GM19324 (cell line): Measurements from ENCODE around the gene NLRP5.
"Not testable (repeated sequence)": the region's sequence is repeated elsewhere in the genome, so short reads cannot be mapped to it uniquely, and the experiment has no call there.

Experiments
- ATAC-seq: cut with Tn5 transposase; IDR thresholded peaks from one replicate; pipeline ENCODE4 v1.9.1; 2021; ENCODE audit warnings: mild to moderate bottlenecking, moderate library complexity; ENCODE audit not compliant: unreplicated experiment, low FRiP score

NLRP5 gene

DNA sequence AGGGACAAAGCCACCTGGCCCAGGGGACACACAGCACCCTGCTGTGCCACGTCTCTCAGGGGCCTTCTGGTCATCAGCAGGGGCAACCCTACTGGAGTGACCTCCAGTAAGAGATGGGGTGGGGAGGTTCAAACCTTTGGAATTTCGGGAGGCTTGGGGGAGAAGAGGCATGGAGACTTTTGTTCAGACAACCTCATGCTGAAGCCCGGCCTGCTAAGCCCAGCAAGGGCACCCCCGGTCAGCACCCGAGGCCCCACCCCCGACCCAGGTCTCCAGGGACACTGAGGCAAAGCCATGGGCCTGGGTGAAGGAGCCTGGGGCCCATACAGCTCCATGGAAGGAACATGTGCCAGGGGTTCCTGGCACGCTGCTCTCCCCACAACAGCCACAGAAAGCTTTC, 111.2 kb downstream of the NLRP5 start:
- ATAC-seq, result no peak

DNA sequence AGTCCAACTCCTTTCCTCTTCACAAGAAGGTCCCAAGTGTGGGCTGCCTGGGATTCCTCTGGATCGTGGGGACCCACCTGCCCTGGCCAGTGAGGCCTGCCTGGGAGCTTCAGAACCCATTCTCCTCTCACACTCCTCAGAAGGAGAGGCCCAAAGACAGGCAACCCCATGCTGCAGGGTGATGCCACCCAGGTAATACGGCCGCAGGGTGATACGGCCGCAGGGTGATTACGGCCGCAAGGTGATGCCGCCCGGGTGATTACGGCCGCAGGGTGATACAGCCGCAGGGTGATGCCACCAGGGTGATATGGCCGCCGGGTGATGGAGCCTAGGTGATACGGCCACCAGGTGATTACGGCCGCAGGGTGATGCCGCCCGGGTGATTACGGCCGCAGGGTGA, 111.7 kb downstream of the NLRP5 start:
- ATAC-seq, result not testable (repeated sequence)

DNA sequence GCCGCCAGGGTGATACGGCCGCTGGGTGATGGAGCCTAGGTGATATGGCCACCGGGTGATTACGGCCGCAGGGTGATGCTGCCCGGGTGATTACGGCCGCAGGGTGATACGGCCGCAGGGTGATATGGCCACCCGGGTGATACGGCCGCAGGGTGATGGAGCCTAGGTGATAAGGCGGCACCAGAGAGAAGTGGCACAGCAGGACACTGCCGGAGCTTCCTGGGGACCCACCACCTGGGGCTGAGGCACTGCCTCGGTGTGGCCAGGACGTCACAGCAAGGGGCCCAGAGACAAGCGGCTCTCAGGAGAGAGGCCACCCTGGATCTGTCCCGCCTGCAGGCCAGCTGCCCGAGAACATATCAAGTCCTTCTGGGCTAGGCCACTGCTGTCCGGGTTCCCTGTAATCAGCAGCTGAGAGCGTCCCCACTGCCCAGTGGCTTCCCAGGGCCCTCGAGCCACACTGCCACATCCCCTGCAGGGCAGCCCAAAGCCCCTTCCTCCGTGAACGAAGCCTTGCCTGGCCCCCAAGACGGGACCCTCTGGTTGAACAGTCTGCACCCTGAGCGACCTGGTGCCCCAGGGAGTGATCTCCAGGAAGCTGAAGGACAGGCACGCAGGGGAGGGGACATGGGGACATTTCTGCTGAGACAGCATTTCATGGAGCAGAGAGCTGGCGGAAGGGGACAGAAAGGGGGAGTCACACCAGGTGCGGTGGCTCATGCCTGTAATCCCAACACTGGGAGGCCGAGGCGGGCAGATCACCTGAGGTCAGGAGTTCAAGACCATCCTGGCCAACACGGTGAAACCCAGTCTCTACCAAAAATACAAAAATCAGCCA, 112.4 kb downstream of the NLRP5 start:
- ATAC-seq, result no peak

DNA sequence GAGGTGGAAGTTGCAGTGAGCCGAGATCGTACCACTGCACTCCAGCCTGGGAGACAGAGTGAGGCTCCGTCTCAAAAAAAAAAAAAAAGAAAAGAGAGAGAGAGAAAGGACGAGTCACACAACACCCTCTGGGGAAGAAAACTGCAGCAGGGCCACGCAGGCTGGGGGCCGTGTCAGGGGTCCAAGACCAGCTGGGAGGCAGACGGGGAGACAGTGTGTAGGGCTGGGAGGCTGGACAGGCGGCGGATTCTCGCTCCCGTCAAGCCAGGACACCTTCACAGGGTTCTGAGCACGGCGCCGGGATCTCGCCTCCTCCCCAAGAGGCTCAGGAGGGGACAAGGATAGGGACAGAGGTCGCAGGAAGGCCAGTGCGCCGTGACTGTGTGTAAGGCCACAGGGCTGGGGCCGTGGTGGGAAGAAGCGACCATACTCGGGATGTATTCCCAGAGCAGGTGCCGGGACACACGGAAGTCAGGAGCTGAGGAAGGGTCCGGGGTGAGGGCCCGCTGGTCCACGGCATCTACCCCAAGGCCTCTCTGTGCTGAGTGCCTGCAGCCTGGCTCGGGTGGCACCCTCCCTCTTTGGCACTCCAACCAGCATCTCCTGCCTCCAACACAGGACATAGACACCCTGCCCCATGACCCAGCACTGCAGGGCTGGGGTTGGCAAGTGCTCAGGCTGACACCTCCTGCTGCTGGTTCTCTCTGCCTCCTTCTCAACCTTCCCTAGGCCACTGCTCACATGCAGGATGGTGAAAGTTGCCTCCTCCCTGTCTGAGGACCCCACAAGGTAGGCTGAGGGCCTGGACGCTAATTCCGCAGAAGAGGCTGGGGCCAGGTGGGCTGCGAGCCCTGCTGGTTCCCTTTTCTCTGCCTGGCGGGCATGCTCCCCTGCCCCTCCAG, 113.3 kb downstream of the NLRP5 start:
- ATAC-seq, result no peak

DNA sequence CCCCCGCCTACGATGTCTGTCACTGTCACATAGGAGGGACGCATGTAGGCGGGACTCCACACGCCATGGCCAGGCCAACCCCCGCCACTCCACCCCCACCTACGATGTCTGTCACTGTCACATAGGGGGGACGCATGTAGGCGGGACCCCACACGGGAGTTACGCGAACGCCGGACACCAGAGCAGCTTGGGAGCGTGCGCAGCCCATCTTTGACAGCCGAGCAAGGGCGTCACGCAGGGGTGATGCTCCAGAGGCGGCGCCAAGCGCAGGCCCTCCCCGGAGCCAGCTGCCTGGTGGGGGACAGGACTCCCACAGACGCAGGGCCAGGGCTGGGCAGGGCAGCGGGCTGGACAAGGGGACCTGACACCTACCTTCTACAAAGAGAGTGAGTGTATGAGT, 114.5 kb downstream of the NLRP5 start:
- no peak for ATAC-seq

DNA sequence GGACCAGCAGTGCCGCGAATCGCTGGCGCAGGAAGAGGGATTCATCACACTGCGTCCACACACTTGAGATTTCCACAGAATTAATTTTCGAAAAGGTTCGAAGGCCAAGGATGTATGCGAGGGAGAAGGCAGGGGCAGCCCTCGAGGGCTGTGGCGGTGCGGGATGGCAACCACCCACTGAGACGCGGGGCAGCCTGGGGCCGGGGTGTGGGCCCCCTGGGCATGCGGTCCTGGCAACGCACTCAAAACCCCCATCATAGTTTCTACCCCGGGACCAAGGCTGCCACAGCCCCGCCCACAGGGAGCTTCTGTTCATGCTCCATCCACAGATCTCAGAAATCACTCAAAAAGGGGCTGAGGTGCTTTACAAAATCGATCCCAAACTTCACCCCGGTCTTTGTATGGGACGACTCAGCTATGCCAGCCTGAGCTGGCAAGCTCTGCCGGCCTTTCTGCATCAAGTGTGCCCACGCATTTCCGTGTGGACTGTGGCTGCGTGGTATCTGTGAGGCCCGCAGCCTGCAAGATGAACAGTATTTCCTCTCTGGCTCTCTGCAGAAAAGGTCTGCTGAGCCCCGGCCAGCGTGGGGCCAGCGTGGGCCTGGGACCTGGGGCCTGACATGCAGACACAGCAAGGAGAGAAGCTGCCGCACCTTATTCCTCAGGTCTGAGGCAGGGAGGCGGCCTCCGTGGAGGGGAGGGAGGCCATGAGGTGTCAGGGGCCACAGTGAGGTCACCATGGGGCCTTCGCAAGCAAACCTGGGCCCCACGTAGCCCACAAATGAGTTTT, 115.4 kb downstream of the NLRP5 start:
- no peak for ATAC-seq

DNA sequence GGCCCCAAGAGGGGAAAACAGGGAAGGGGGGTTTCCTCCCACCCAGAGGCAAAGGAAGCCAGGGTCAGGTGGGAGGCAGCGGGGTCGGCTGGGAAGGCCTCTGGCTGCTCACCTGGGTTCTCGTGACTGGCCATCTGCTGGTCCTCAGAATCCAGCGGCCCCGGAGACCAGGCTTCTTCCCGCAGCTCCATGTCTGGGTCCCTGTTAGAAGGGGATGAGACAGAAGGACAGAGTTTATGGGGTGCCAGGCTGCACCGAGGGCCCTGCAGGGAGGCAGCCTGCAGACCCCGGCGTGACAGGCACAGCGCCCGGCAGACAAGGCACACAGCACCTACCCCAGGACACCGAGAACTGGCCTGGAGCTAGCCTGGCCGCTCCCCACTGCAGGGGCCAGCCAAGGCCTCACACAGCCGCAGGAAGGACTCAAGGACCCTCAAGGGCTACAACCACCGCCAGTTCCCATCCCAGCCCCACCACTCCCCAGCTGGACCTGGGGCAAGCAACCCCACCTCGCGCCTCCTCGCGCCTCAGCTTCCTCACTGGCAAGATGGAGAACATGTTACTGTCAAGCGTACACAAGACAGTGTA, 116.5 kb downstream of the NLRP5 start:
- no peak for ATAC-seq

DNA sequence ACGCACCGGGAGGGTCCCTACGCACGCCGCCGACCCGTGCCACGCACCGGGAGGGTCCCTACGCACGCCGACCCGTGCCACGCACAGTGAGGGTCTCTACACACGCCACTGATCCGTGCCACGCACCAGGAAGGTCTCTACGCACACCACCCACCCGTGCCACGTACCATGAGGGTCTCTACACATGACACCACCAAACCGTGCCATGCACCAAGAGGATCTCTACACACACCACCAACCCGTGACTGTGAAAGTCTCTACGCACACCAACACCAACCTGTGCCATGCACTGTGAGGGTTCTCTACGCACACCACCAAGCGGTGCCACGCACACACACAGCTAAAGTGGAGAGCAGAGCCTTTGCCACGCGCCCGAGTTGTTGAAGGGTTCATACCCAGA, 117.8 kb downstream of the NLRP5 start:
- ATAC-seq, result no peak

DNA sequence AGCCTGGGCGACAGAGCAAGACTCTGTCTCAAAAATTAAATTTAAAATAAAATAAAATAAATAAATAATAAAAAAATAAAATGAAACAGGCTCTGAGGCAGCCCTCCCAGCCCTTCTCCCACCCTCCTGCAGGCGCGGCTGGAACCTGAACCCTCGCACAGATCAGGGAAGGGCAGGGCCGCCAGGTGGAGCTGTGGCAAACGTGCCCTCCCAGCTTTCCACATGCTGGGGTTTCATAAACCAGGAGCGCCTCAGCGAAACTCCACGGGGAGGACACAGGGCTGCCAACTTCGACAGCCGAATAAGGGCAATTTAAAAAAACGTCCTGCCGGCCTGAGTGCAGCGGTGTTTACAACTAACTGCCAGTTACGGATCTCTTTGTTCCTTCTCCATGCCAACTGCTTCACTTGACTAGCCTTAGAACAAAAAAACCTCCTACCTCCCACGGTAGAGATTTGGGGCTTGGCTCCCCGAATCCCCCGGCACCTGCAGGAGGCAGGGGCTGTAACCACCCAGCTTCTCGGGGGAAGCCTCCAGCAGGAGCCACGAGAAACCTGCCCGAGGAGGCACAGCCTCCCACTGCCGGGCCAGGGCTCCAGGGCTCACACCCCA, 118.6 kb downstream of the NLRP5 start:
- ATAC-seq, result no peak

DNA sequence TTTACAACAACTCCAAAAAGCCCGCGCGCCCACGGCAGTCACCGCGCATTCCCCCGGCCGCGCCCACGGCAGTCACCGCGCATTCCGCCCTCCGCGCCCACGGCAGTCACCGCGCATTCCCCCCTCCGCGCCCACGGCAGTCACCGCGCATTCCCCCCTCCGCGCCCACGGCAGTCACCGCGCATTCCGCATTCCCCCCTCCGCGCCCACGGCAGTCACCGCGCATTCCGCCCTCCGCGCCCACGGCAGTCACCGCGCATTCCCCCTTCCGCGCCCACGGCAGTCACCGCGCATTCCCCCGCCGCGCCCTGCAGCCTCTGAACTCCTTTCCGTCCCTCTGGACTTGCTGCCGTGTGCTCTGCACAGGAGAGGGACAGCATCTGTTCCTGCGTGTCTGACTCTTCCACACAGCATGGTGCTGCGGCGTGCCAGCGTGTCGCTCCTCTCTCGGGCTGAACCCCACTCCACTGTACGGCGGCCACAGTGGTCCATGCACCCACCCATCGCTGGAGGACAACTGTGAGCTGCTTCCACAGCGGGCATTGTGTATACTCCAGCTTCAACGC, 119.3 kb downstream of the NLRP5 start:
- not testable (repeated sequence) for ATAC-seq

DNA sequence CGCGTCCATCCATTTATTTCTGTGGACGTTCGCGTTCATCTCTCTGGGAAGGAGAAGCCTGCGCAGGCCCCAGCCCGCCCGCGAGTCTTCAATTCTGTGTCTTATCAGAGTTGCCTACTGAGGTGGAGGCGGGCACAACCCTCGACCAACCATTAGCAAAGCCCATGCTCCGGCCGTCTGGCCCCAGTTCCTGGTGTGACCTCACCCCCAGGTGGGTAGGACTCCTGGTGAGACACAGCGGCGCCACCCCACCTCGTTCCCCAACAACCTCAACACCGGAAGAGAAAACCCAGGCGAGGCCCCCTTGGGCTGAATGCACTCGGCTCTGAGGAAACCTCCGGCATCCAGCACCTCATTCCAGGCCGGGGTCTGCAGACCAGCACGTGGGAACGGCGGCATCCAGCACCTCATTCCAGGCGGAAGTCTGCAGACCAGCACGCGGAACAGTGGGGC, 119.8 kb downstream of the NLRP5 start:
- ATAC-seq, result no peak

DNA sequence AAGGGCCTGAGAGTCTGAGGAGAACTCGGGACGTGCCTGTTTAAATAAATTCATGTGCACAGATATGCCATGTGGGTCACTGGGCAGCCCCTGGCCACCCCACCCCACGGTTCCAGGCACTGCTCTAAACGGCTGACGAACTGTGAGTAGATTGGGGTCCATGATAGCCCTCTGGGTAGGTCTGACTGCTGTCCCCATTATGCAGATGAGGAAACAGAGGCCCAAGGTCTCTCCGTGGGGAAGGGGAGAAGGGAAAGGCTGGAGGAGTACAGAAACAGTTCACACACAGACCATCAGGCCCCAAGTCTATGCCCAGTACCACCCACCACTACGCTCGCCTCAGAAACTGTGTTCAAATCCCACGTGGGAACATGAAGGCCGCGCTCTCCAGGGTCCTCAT, 120.4 kb downstream of the NLRP5 start:
- ATAC-seq, result no peak

DNA sequence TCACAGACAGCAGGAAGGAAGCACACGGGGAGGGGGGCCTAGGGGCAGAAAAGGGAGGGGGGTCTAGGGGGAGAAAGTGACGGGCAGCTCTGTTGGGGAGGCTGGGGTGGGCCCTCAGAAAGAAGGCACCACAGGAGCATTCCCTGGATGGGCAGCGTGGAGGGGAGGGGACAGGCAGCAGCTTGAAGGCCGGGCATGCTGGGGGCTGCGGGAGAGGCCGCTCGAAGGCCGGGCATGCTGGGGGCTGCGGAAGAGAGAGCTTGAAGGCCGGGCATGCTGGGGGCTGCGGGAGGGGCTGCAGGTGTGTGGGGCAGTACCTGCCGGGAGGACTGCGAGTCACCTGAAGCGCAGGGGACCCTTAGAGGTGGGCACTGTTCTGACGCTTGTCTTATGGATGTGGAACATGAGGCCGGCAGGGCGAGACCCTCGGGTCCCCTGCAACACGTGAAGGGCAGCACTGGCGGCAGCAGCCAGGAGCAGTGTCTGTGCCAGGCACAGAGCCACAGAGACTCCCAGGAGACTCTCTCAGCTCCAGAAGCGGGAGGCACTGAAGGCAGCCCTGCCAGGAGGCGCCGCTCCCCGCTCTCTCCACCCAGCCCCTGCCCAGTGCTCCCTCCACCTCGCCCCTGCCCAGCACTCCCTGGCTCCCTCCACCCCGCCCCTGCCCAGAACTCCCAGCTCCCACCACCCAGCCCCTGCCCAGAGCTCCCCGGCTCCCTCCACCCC, 121.2 kb downstream of the NLRP5 start:
- no peak for ATAC-seq

DNA sequence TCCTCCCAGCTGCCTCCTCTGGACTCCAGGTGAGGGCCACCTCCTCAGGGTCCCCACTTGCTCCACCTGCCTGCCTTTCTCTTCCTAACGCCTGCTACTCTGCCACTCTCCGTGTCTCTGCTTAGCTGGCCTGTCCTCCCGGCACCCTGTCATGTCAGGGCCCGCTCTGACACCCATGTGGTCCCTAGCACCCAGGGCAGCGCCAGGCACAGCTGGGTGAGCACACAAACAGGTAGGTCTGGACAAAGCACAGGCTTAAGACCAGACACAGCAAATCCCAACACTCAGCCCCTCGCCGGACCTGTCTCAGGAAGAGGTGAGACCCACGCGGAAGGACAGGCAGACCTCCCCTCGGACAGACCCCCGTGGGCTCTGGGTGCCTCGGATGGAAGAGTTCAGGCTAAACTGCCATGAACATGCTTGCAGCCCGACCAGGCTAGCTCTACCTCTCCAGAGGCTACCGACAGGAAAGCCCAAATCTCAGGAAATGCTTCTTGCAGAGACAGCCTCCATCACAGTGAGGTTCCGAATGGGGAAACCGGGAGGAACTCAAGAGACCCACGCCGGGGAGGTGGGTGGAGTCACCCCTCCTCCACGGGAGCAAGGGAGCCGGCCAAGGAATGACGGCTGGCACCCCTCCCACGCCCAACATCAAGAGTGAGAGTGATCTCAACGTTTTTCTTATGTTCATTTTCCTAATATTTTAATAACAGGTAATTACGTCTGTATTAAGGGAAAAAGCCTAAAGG, 122.0 kb downstream of the NLRP5 start:
- ATAC-seq, result no peak

DNA sequence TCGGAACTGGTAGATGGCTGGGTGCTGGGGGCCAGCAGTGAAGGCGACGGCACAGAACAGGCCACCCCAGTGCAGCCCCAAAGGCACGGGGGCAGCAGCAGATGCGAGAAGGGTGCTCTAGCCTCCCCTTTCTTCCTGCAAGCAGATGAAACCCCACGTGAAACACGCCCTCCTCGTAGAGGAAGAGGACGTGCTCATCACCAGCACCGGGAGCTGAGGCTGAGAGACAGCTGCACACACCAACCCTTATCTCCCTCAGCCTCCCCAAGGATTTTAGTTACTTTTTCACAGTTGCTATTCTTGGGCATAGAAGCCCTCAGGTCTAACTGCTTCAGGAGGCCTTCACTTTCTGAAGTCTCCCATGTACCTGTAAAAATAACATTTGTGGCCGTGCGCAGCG, 122.7 kb downstream of the NLRP5 start:
- no peak for ATAC-seq

DNA sequence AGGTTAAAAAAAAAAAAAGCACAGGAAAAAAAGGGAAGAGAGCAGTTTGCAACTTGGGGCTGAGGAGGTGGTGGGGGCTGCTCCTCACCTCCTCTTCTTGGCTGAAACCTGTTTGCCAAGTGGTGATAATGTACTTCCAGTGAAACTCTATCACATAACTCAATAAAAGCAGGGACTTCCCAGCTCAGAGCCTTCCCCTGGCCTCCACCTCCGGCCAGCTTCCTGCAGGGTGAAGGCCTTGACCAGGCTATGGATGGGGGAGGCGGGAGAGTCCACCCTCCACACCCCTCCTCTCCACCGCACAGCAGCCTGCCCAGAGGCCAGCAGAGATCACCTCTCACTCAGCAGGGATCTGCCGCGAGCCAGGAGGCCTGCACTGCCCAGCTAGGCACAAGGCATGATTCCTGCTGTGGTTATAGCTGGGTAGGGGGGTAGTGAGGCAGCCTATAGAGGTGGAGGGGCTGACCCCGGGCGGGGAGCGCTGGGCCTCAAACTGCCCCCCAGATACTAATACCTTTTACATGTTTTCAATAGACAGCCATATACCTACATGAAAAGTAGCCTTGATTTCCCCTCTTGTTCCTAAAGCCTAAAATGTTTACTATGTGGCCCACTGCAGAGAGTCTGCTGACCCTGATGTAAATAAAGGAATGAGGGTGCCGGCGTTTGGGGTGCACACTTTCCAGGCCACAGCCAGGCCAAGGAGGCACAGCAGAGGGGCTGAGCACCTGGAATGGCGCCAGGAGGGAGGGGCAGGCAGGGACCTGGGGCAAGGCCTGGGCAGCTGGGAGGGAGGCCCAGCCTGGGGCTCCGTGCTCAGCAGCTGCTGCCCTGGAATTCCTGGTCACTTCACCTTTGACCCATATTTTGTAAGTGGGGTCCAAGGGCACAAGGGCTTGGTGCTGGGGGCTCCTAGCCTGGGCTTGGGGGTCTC, 124.2 kb downstream of the NLRP5 start:
- ATAC-seq, result no peak
